Measurements from ENCODE around the gene OXER1. TPM values are rescaled to one million over a fixed set of nuclear protein-coding genes. Genes with fewer than 3 reads are reported as not detected.
A peak's percentile ranks its signal among the peaks of the same experiment; 100 is the strongest.
"Not testable (repeated sequence)": the region's sequence is repeated elsewhere in the genome, so short reads cannot be mapped to it uniquely, and the experiment has no call there.

OXER1 gene
- total and polyA plus RNA-seq, 8 donors, result 2.0 to 12.5 (median 4.1) TPM

DNA sequence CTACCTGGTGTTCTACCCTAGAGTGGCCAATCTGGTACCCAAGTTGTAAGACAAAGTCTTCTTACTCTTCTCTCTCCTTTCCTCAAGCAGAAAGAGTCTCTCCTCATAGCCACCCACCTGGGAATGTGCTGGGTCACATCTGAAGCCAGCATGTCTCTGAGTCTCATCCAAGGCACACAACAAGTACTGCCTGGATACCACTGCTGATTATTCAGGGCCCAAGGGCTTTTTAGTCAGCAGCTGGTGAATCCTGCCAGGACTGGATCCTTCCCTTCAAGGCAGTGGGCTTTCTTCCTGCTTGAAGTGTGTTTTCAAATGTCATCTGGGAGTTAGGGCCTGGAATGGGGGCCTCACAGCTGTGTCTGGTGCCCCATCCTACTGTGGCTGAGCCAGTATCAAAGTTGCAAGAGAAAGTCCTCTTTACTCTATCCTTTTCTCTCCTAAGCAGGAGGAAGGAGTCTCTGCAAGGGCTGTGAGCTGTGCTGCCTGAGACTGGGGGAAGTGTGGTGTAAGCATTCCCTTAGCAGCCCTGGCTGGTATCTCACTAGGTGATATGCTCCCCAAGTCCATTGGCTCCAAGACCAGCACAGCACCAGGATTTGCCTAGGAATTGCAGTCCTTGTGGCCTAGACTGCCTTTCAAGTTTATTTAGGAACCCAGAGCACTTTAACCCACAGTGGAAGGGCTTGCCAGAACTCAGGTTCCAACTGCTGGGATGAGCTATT, 27.2 kb downstream of the OXER1 start:
- H3K27me3 ChIP-seq, result no peaks in the 10 kb centered on the region
- TF ChIP-seq, protein P1, sequence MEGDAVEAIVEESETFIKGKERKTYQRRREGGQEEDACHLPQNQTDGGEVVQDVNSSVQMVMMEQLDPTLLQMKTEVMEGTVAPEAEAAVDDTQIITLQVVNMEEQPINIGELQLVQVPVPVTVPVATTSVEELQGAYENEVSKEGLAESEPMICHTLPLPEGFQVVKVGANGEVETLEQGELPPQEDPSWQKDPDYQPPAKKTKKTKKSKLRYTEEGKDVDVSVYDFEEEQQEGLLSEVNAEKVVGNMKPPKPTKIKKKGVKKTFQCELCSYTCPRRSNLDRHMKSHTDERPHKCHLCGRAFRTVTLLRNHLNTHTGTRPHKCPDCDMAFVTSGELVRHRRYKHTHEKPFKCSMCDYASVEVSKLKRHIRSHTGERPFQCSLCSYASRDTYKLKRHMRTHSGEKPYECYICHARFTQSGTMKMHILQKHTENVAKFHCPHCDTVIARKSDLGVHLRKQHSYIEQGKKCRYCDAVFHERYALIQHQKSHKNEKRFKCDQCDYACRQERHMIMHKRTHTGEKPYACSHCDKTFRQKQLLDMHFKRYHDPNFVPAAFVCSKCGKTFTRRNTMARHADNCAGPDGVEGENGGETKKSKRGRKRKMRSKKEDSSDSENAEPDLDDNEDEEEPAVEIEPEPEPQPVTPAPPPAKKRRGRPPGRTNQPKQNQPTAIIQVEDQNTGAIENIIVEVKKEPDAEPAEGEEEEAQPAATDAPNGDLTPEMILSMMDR (IDR thresholded peaks at IDR 0.05), result no peak
- H3K9me3 ChIP-seq, result no peaks in the 10 kb centered on the region
- no peak for ATAC-seq
- no peak for FAIRE-seq
- DNase-seq, result no peak
- no peaks in the 10 kb centered on the region for H3K4me1 ChIP-seq
- H3K4me3 ChIP-seq, result no peak overlapping the region
- intact Hi-C loops (cut with DNase I), result no loop called here
- no peak overlapping the region for H3K27ac ChIP-seq
- H3K36me3 ChIP-seq, result no peaks in the 10 kb centered on the region

DNA sequence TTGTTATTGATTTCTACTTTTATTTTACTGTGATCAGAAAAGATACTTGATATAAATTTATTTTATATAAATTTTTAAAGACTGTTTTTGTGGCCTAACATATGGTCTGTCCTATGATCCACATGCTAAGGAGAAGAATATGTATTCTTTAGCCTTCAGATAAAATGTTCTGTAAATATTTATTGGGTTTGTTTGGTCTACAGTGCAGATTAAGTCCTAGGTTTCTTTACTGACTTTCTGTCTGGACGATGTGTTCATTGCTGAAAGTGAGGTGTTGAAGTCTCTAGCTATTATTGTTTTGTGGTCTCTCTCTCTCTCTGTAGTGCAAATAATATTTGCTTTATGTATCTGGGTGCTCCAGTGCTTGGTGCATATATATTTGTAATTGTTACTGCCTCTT, 30.1 kb downstream of the OXER1 start:
- ATAC-seq (peak in 2 of 4 donors; percentile 64 to 68), DNase-seq (no peak), FAIRE-seq (no peak)
- 39 to 41% methylated on average over 1 of the region's 1 CpG for WGBS, 2 donors
- Histone ChIP-seq H3K4me3 (no peak overlapping the region), H3K9me3 (no peaks in the 10 kb centered on the region), H3K36me3 (no peaks in the 10 kb centered on the region), H3K4me1 (no peaks in the 10 kb centered on the region), H3K27me3 (no peaks in the 10 kb centered on the region), H3K27ac (no peak overlapping the region)
- intact Hi-C loops (cut with DNase I), result no loop called here
- TF ChIP-seq, protein P1 (IDR thresholded peaks at IDR 0.05), result no peak

DNA sequence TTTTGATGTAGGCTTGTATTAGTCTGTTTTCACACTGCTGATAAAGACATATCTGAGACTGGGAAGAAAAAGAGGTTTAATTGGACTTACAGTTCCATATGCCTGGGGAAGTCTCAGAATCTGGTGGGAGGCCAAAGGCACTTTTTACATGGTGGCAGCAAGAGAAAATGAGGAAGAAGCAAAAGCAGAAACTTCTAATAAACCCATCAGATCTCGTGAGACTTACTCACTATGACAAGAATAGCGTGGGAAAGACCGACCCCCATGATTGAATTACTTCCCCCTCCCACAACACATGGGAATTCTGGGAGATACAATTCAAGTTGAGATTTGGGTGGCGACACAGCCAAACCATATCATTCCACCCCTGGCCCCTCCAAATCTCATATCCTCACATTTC, 32.6 kb downstream of the OXER1 start:
- H3K4me1 ChIP-seq; H3K27me3 ChIP-seq; ATAC-seq; H3K9me3 ChIP-seq; H3K4me3 ChIP-seq; H3K27ac ChIP-seq; intact Hi-C loops (cut with DNase I); FAIRE-seq; DNase-seq; H3K36me3 ChIP-seq: not testable (repeated sequence)
- WGBS, 2 donors, result 94 to 97% methylated on average over 4 of the region's 4 CpGs

DNA sequence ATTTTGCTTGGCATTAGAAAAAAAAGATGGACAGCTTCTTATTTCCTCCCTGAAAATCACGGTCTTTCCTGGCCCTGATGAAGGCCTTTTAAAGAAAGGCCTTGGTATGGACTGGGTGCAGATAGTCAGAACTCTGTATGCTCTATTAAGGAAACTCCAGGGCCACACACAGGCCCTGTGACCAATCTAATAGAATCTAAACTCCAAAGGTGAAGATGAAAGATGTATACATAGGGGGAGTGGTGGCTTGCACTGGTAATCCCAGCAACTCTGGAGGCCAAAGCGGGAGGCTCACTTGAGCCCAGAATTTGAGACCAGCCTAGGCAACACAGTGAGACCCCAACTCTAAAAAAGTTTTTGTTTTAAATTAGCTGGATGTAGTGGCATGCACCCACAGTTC, 37.3 kb downstream of the OXER1 start:
- peaks cover 0 to 5% (median 1%) of the 10 kb centered on the region in 3 donors for H3K4me1 ChIP-seq
- WGBS, 2 donors, result 94 to 97% methylated on average over 2 of the region's 2 CpGs
- ATAC-seq, result no peak
- H3K4me3 ChIP-seq, result no peak overlapping the region
- TF ChIP-seq, protein P1 (IDR thresholded peaks at IDR 0.05), result no peak
- H3K27me3 ChIP-seq, result no peaks in the 10 kb centered on the region
- no peaks in the 10 kb centered on the region for H3K9me3 ChIP-seq
- no peak overlapping the region for H3K27ac ChIP-seq
- H3K36me3 ChIP-seq, result no peaks in the 10 kb centered on the region
- intact Hi-C loops (cut with DNase I), result no loop called here
- FAIRE-seq, result no peak
- no peak for DNase-seq

DNA sequence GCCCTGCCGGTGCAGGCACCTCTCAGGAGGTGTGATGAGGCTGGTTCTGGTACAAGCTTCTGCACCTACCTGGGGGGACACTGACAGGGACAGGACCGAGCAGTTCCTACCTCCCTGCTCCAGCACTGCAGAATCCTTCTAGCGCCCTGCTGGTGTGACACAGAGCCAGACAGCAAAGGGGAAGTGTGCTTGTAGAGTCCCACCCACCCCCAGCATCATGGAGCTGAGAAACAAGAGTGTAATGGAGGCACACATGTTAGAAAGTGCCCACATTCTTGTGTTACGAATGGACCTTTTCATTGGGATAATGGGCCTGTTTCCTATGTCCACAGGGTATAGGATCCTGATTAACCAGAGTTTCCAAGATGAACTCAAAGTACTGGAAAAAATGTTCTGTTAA, 38.3 kb downstream of the OXER1 start:
- Histone ChIP-seq H3K4me1 (peaks cover 0 to 5% (median 4%) of the 10 kb centered on the region in 3 donors), H3K27me3 (no peaks in the 10 kb centered on the region), H3K27ac (no peak overlapping the region), H3K36me3 (no peaks in the 10 kb centered on the region), H3K9me3 (no peaks in the 10 kb centered on the region), H3K4me3 (no peak overlapping the region)
- intact Hi-C loops (cut with DNase I), result no loop called here
- WGBS, 2 donors, result 87 to 90% methylated on average over 4 of the region's 4 CpGs
- TF ChIP-seq, protein P1 (IDR thresholded peaks at IDR 0.05), result no peak
- FAIRE-seq (no peak), ATAC-seq (no peak), DNase-seq (no peak)
